GM12878 (cell line): Measurements from ENCODE around the gene NECTIN1. TPM values are rescaled to one million over a fixed set of nuclear protein-coding genes. Genes with fewer than 3 reads are reported as not detected.

Source experiments
- ATAC-seq: fragments of 200-7000 bp; cut with Tn5 transposase; 3 replicates; pipeline ENCODE4 v1.9.1; 2020; ENCODE audit warnings: mild to moderate bottlenecking, moderate library complexity
- BruUV-seq: library from RNA; stranded (reverse); fragments of 400-500 nt; replicated peaks from 2 replicates; lab custom pipeline; 2021; lab: Mats Ljungman, UMichigan
- CTCF ChIA-PET: fragments of 300-600 bp; sonication (Branson Sonifier 250); formaldehyde crosslinking; extraction: SDS; loops from one replicate; lab custom pipeline; 2021; ENCODE audit warnings: inconsistent platforms; lab: Yijun Ruan, JAX
- POLR2A ChIA-PET: fragments of 350-600 bp; formaldehyde crosslinking; extraction: SDS; loops from one replicate; lab custom pipeline; 2021; ENCODE audit warnings: inconsistent platforms; lab: Charles Lee
- RAD21 ChIA-PET: fragments of 300-600 bp; sonication (Branson Sonifier 250); formaldehyde crosslinking; loops from one replicate; lab custom pipeline; 2023; ENCODE audit warnings: antibody characterized with exemption; ENCODE audit not compliant: unreplicated experiment; lab: Charles Lee
- SMC1A ChIA-PET: fragments of 300-600 bp; sonication (Branson Sonifier 250); formaldehyde crosslinking; loops from one replicate; lab custom pipeline; 2023; ENCODE audit not compliant: unreplicated experiment, uncharacterized antibody; lab: Charles Lee
- DNase-seq: peaks from one replicate; pipeline ENCODE4 v3.0.0-alpha.2; 2011; ENCODE audit warnings: low read depth, low spot score
- FAIRE-seq: peaks from 3 replicates; lab custom pipeline; 2011; peaks lifted over from hg19 to GRCh38; lab: Jason Lieb, UNC
- H2AFZ ChIP-seq: 2 replicates; pipeline ENCODE4 v1.6.0; 2011; ENCODE audit warnings: low read depth, low read length, control low read depth; ENCODE audit not compliant: control insufficient read depth
- H3K27ac ChIP-seq: 2 replicates; pipeline ENCODE4 v1.5.1; 2011; ENCODE audit warnings: control low read depth; ENCODE audit not compliant: control insufficient read depth, insufficient read depth
- H3K27me3 ChIP-seq, 2 experiments: replicated peaks in 1 of 2; 2 replicates each; pipeline versions ENCODE4 v1.6.0 to v1.6.1; 2011; ENCODE audit warnings: low read length in 1 of 2; ENCODE audit not compliant: control insufficient read depth in 2 of 2, insufficient read depth in 2 of 2
- H3K36me3 ChIP-seq, 2 experiments: 2 replicates each; pipeline ENCODE4 v1.5.1; 2011; ENCODE audit warnings: low read length in 1 of 2; ENCODE audit not compliant: control insufficient read depth in 2 of 2, insufficient read depth in 2 of 2
- H3K4me1 ChIP-seq: 2 replicates; pipeline ENCODE4 v1.6.1; 2011; ENCODE audit warnings: mild to moderate bottlenecking, low read length, moderate library complexity, mixed read lengths; ENCODE audit not compliant: control insufficient read depth, insufficient read depth
- H3K4me2 ChIP-seq: 2 replicates; pipeline ENCODE4 v1.6.0; 2011; ENCODE audit warnings: control low read depth; ENCODE audit not compliant: control insufficient read depth, insufficient read depth
- H3K4me3 ChIP-seq: fragments of 200-600 bp; sonication (generic); 2 replicates; pipeline ENCODE4 v1.5.1; 2016
- H3K79me2 ChIP-seq: 2 replicates; pipeline ENCODE4 v1.6.0; 2011; ENCODE audit warnings: low read length; ENCODE audit not compliant: control insufficient read depth, insufficient read depth
- H3K9ac ChIP-seq: 2 replicates; pipeline ENCODE4 v1.8.0; 2011; ENCODE audit warnings: low read length, control low read depth, mixed read lengths; ENCODE audit not compliant: control insufficient read depth, insufficient read depth
- H3K9me3 ChIP-seq: replicated peaks from 3 replicates; pipeline ENCODE4 v1.5.1; 2011; ENCODE audit warnings: mild to moderate bottlenecking, low read length; ENCODE audit not compliant: control insufficient read depth, insufficient read depth
- H4K20me1 ChIP-seq: 2 replicates; pipeline ENCODE4 v1.6.0; 2011; ENCODE audit not compliant: control insufficient read depth, insufficient read depth
- BMI1 ChIP-seq: fragments of 450-650 bp; IDR thresholded peaks from 2 replicates; pipeline ENCODE4 v1.6.1; 2016; ENCODE audit warnings: mild to moderate bottlenecking, moderate library complexity, borderline replicate concordance
- CBFB ChIP-seq: IDR thresholded peaks from 2 replicates; pipeline ENCODE4 v1.6.1; 2016; ENCODE audit warnings: antibody characterized with exemption, low read depth
- IRF5 ChIP-seq: fragments of 450-650 bp; IDR thresholded peaks from 2 replicates; pipeline ENCODE4 v1.6.1; 2017; ENCODE audit warnings: borderline replicate concordance
- ZNF24 ChIP-seq: fragments of 450-650 bp; IDR thresholded peaks from 2 replicates; pipeline ENCODE4 v1.6.1; 2017; ENCODE audit warnings: antibody characterized with exemption, mild to moderate bottlenecking
- WGBS: methylation state at CpG from one replicate; pipeline ENCODE4 v1.1.6; 2016; ENCODE audit warnings: low lambda C conversion rate; ENCODE audit not compliant: insufficient replicate concordance, insufficient coverage; ENCODE audit errors: missing lambda C conversion rate; 5-methylcytosine and 5-hydroxymethylcytosine counted together
- in situ Hi-C: fragments of 300-500 bp; cut with MboI; formaldehyde crosslinking; loops from 9 replicates; pipeline ENCODE4 v1.14.3; 2018; ENCODE audit warnings: mixed read lengths
- intact Hi-C: fragments of 100-400 bp; cut with micrococcal nuclease; formaldehyde crosslinking; loops from one replicate; pipeline ENCODE4 v1.14.2; 2022; ENCODE audit not compliant: unreplicated experiment
- polyA plus RNA-seq, 11 experiments: library from polyadenylated mRNA; depleted of rRNA in 4 of 11; unstranded in 6 of 11; stranded (reverse) in 5 of 11; fragments of >200 nt; fragmentation: Nextera tagmentation in 4 of 11; fragmentation: Illumina TruSeq in 1 of 11; extraction: Ambion mirVana in 4 of 11; extraction: Trizol in 1 of 11; gene quantifications; 1 replicate in 1 of 11; 2 replicates in 10 of 11; pipeline versions ENCODE4 v1.2.1 to v1.2.3, GENCODE V29; 2011 to 2016; ENCODE audit warnings: inconsistent platforms in 2 of 11, missing spikeins in 2 of 11, low read depth in 1 of 11
- total RNA-seq, 4 experiments: library from RNA; depleted of rRNA in 3 of 4; stranded (reverse); fragments of >200 nt in 3 of 4; fragmentation: Illumina TruSeq in 1 of 4; extraction: Trizol in 1 of 4; gene quantifications; 2 replicates each; pipeline versions ENCODE4 v1.2.1 to v1.2.3, GENCODE V29; 2013 to 2021
- TF ChIP-seq, protein P1 (sequence below): IDR thresholded peaks from 2 replicates; pipeline ENCODE4 v1.6.1; 2012; ENCODE audit warnings: low read length, inconsistent platforms

The NECTIN1 gene
- total and polyA plus RNA-seq, 10 of the 15 experiments (the other 5 are each of a cell fraction or from before 2014, with no cell fraction given) = 0.97 to 9.2 (median 2.3) TPM

- ATAC-seq (no peak), DNase-seq (no peak), FAIRE-seq (no peak)
- ChIA-PET POLR2A (no interaction called here), CTCF (interaction anchor here (1.2 kb wide), 1 partner anchor 16 kb away, joined by 3 read pairs; no protein-coding TSS in a partner anchor), SMC1A (interaction anchor here (1.3 kb wide), 1 partner anchor 9 kb away, joined by 3 read pairs; no protein-coding TSS in a partner anchor), RAD21 (no interaction called here)
- TF ChIP-seq, protein P1, sequence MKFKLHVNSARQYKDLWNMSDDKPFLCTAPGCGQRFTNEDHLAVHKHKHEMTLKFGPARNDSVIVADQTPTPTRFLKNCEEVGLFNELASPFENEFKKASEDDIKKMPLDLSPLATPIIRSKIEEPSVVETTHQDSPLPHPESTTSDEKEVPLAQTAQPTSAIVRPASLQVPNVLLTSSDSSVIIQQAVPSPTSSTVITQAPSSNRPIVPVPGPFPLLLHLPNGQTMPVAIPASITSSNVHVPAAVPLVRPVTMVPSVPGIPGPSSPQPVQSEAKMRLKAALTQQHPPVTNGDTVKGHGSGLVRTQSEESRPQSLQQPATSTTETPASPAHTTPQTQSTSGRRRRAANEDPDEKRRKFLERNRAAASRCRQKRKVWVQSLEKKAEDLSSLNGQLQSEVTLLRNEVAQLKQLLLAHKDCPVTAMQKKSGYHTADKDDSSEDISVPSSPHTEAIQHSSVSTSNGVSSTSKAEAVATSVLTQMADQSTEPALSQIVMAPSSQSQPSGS = no peak
- no peak for TF ChIP-seq IRF5
- TF ChIP-seq BMI1 = no peak
- TF ChIP-seq ZNF24 = no peak
- TF ChIP-seq CBFB = no peak
- Histone ChIP-seq H4K20me1 (no peaks in the 10 kb centered on the region), H3K4me1 (peaks cover 5% of the 10 kb centered on the region; the same call in 1 of the 2 replicates), H3K9me3 (no peaks in the 10 kb centered on the region), H3K36me3 (no peaks in the 10 kb centered on the region), H3K79me2 (no peaks in the 10 kb centered on the region; the same call in 1 of the 2 replicates), H3K27me3 (peaks cover 0 to 3% of the 10 kb centered on the region in 2 experiments; a peak in 1 of 4 replicates), H2AFZ (no peak overlapping the region), H3K4me2 (no peak overlapping the region), H3K9ac (no peak overlapping the region), H3K4me3 (no peak overlapping the region), H3K27ac (no peak overlapping the region)
- BruUV-seq = no TSS peak
- WGBS = 44% methylated on average over 2 of the region's 2 CpGs
- intact Hi-C loops (no loop called here), in situ Hi-C loops (no loop called here)
Observed at GRCh38 chr11:119734788-119735187, 5.8 kb upstream of the NECTIN1 start.
